ENCODE measurements around the gene NBAS.

GRCh38 chr2:15357186-15357585 lies 203.9 kb downstream of the NBAS start:
- TF ChIP-seq EZH2 (IDR thresholded peaks at IDR 0.05; ENCODE audit: borderline replicate concordance, insufficient read depth, low read length, poor library complexity, severe bottlenecking) (no peak), CTCF (IDR thresholded peaks at IDR 0.05; ENCODE audit: poor library complexity, severe bottlenecking) (no peak)

Measured in neural cell (in vitro differentiated cells).